Measurements from ENCODE around the gene TCTA.

The TCTA gene

GRCh38 chr3:49461443-49462171 is 49.4 kb downstream of the TCTA start:
- no peak for DNase-seq

DNA sequence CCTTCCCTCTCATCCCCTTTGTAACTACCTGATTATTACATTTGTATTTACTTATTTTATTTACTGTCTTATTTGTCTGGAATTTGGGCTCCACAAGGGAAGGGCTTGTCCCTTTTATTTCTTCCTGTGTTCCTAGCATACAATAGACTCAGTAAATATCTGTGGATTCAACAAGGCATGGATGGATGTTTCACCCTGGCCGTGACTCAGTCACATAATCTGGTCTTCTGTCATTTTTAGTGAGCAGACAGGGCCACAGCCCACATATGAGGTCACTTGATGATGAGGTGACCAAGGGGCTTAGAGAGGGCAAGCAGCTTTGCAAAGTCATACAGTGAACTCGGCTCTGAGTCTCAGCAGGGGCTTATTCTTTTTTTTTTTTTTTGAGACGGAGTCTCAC is 50.0 kb downstream of the TCTA start:
- no peak for DNase-seq

DNA sequence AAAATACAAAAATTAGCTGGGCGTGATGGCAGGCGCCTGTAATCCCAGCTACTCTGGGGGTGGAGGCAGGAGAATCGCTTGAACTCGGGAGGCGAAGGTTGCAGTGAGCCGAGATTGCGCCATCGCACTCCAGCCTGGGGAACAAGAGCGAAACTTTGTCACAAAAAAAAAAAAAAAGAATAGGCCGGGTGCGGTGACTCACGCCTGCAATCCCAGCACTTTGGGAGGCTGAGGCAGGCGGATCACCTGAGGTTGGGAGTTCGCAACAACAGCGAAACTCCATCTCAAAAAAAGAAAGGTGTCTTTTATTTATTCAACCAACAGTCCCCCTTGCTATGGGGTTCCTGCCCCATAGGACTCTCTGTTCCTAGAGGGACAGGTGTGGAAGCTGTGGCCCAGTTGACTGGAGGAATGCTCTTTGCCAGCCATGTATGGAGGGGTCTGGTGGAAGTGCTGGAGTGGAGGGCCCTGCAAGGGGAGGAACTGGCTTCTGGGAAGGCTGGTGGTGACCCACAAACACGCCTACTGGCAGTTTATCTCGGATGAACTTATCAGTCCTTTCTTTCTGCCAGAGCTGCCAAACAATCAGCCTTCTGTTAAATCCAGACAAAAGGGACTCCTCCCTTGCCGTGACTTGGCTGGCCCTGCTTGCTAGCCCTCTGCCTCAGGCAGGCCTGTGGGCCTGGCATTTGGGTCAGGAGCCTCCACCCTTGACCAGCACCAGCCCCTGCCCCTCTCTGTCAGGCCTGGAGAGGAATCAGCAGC is 53.2 kb downstream of the TCTA start:
- DNase-seq: no peak
